Stimulated activated CD4-positive, alpha-beta T cell treated with anti-CD3 and anti-CD28 coated beads, Interleukin-12 subunit alpha, Interleukin-12 subunit beta, amount 100 ng/mL, for 24 hours (primary cell): ENCODE data around the gene GPR141.

Experiments used
- DNase-seq, 2 experiments: peaks; one replicate each; pipeline ENCODE4 v3.0.0-alpha.2; 2020; ENCODE audit warnings: low read depth in 2 of 2

GPR141 gene

DNA sequence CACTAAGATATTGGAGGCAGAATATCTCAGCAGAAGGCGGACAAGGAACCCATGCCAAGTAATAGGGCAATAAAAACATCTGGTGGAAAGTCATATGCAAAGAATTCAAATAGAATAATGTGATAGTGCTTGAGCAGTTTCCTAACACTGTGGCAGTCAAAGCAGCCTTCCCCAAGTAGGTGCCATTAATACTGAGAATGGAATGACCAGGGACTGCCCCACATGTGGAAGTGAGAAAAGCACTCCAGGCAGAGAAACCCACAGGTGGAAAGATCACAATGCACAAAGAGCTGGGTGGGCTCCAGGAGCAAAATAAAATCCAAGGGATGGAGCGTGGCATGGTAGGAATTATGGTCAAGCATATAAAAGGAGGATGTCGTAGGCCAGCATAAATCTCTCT, 100.4 kb downstream of the GPR141 start:
- DNase-seq: no peak

DNA sequence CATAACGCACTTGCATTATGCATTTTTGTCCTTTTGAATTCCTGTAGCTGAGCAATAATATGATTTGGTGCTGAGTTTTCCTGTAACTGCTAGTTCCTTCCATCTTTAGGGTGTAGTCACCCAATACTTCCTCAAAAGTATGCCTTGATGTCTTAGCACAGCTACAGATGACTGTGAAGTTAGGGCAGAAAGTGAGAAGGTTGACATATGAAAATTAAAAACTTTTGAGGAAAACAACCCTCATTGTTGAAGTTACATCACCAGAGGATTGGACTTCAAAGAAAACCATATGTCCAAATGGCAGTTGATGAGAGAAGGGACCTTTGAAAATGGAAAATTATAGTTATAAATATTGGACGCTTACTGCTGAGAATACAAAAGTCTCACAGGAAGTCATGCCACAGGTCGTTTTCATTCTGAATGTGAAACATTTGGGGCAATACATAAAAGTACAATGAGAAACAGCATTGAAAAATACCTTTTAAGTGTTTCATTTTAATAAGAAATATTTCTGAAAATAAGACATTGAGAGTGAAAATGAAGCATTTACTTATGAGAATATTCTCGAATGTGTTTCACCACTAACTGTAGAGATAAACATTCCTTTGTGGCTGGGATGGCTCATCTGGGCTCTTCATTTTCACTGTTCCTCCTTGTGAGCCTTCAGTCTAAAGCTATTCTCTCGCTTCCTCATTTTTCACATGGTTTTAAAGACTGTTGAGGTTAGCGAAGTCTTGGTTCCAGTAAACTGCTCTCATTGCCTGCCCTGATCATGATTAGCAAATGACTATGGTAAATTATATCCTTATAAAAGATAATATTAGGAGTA, 103.4 kb downstream of the GPR141 start:
- no peak for DNase-seq
